Right atrium auricular region (tissue), 2 donors: ENCODE measurements around the gene DST. TPM values are rescaled to one million over a fixed set of nuclear protein-coding genes. Genes with fewer than 3 reads are reported as not detected.

Experiments
- DNase-seq: peaks from one replicate; pipeline ENCODE4 v3.0.0-alpha.2; 2019; ENCODE audit warnings: low spot score
- H3K27ac ChIP-seq, 2 donors: fragments of 200-600 bp; sonication (generic); 1 replicate in 1 of 2; 2 replicates in 1 of 2; pipeline ENCODE4 v1.5.1; 2016 to 2019
- H3K27me3 ChIP-seq, 2 donors: fragments of 200-600 bp; sonication (generic); one replicate each; pipeline versions ENCODE4 v1.5.1 to v1.6.0; 2017 to 2019
- H3K36me3 ChIP-seq: fragments of 200-600 bp; sonication (generic); one replicate; pipeline ENCODE4 v1.5.1; 2016
- H3K4me1 ChIP-seq, 2 donors: fragments of 200-600 bp; sonication (generic); one replicate each; pipeline versions ENCODE4 v1.5.1 to v1.6.0; 2017 to 2019
- H3K4me3 ChIP-seq, 2 donors: fragments of 200-600 bp; sonication (generic); 1 replicate in 1 of 2; 2 replicates in 1 of 2; pipeline ENCODE4 v1.5.1; 2017 to 2019; ENCODE audit warnings: mild to moderate bottlenecking in 1 of 2, moderate library complexity in 1 of 2
- H3K9me3 ChIP-seq, 2 donors: fragments of 200-600 bp; sonication (generic); one replicate each; pipeline ENCODE4 v1.5.1; 2019
- CTCF ChIP-seq, 2 donors: fragments of 200-600 bp; sonication (generic); IDR thresholded peaks; one replicate each; pipeline ENCODE4 v1.5.1; 2019; ENCODE audit warnings: antibody characterized with exemption in 2 of 2
- total RNA-seq, 2 donors: library from RNA; depleted of rRNA; stranded (reverse); fragments of >200 nt; gene quantifications; one replicate each; pipeline ENCODE4 v1.1.0, GENCODE V29; 2016

DST gene
- total RNA-seq, 2 donors from 2014 or later: 257 to 285 TPM

GRCh38 chr6:56480654-56481337 is 161.9 kb downstream of the DST start:
- Histone ChIP-seq H3K27ac (no peak overlapping the region), H3K9me3 (peaks cover 0 to 5% of the 10 kb centered on the region in 2 donors), H3K36me3 (peaks cover 68% of the 10 kb centered on the region), H3K4me1 (peaks cover 0 to 7% of the 10 kb centered on the region in 2 donors), H3K4me3 (no peak overlapping the region), H3K27me3 (no peaks in the 10 kb centered on the region)
- TF ChIP-seq CTCF (IDR thresholded peaks at IDR 0.05): no peak
- DNase-seq: no peak

GRCh38 chr6:56480246-56480645 is 162.4 kb downstream of the DST start:
- H3K4me3 ChIP-seq: no peak overlapping the region
- H3K27ac ChIP-seq: no peak overlapping the region
- TF ChIP-seq CTCF (IDR thresholded peaks at IDR 0.05): no peak
- H3K36me3 ChIP-seq: peaks cover 72% of the 10 kb centered on the region
- H3K9me3 ChIP-seq: peaks cover 0 to 5% of the 10 kb centered on the region in 2 donors
- DNase-seq: no peak
- H3K27me3 ChIP-seq: no peaks in the 10 kb centered on the region
- peaks cover 0 to 11% of the 10 kb centered on the region in 2 donors for H3K4me1 ChIP-seq

- Histone ChIP-seq H3K4me3 (no peak overlapping the region), H3K27me3 (no peaks in the 10 kb centered on the region), H3K27ac (no peak overlapping the region), H3K4me1 (peaks cover 0 to 11% of the 10 kb centered on the region in 2 donors), H3K9me3 (peaks cover 0 to 5% of the 10 kb centered on the region in 2 donors), H3K36me3 (peaks cover 67% of the 10 kb centered on the region)
- no peak for TF ChIP-seq CTCF (IDR thresholded peaks at IDR 0.05)
- no peak for DNase-seq
Measured at GRCh38 chr6:56479381-56479780, 163.3 kb downstream of the DST start.

- Histone ChIP-seq H3K36me3 (peaks cover 75% of the 10 kb centered on the region), H3K9me3 (peaks cover 0 to 5% of the 10 kb centered on the region in 2 donors), H3K4me3 (no peak overlapping the region), H3K27me3 (no peaks in the 10 kb centered on the region), H3K4me1 (peaks cover 0 to 11% of the 10 kb centered on the region in 2 donors), H3K27ac (no peak overlapping the region)
- DNase-seq: no peak
- no peak for TF ChIP-seq CTCF (IDR thresholded peaks at IDR 0.05)
Measured at GRCh38 chr6:56478202-56478601, 164.5 kb downstream of the DST start.

- TF ChIP-seq CTCF (IDR thresholded peaks at IDR 0.05): no peak
- H3K36me3 ChIP-seq: peaks cover 75% of the 10 kb centered on the region
- no peak for DNase-seq
- H3K27me3 ChIP-seq: no peaks in the 10 kb centered on the region
- no peak overlapping the region for H3K4me3 ChIP-seq
- no peak overlapping the region for H3K27ac ChIP-seq
- peaks cover 0 to 11% of the 10 kb centered on the region in 2 donors for H3K4me1 ChIP-seq
- peaks cover 0 to 5% of the 10 kb centered on the region in 2 donors for H3K9me3 ChIP-seq
Measured at GRCh38 chr6:56477241-56477640, 165.4 kb downstream of the DST start.
